K562 (cell line): ENCODE results near the gene LTBR. TPM values are rescaled to one million over a fixed set of nuclear protein-coding genes. Genes with fewer than 3 reads are reported as not detected.

Experiments used
- CREB1 ChIP-seq, 2 experiments: sonication (generic) in 1 of 2; formaldehyde crosslinking in 1 of 2; IDR thresholded peaks; 2 replicates each; pipeline versions ENCODE4 v1.6.1 to v1.8.0; 2012 to 2022; ENCODE audit warnings: inconsistent platforms in 1 of 2, mild to moderate bottlenecking in 1 of 2, missing genetic modification reagents in 1 of 2, moderate library complexity in 1 of 2
- DPF2 ChIP-seq: fragments of 450-650 bp; IDR thresholded peaks from 2 replicates; pipeline ENCODE4 v1.6.1; 2016
- FIP1L1 ChIP-seq: fragments of 200-400 bp; formaldehyde crosslinking; IDR thresholded peaks from 2 replicates; pipeline ENCODE4 v1.6.1; 2018; ENCODE audit warnings: mild to moderate bottlenecking, low read depth, low read length; ENCODE audit not compliant: poor library complexity, severe bottlenecking
- FOXJ2 ChIP-seq: fragments of 200-800 bp; sonication (Bioruptor generic); IDR thresholded peaks from 2 replicates; pipeline ENCODE4 v1.6.1; 2016; ENCODE audit warnings: missing genetic modification characterization, missing compliant biosample characterization
- LARP7 ChIP-seq: fragments of 450-650 bp; IDR thresholded peaks from 2 replicates; pipeline ENCODE4 v1.6.1; 2016
- MYBL2 ChIP-seq, 2 experiments: fragments of 450-650 bp in 1 of 2; sonication (generic) in 1 of 2; formaldehyde crosslinking in 1 of 2; IDR thresholded peaks; 2 replicates each; pipeline versions ENCODE4 v1.6.1 to v1.8.1; 2017 to 2022; ENCODE audit warnings: borderline replicate concordance in 1 of 2, inconsistent platforms in 1 of 2, low read depth in 1 of 2, mild to moderate bottlenecking in 1 of 2, missing genetic modification reagents in 1 of 2, moderate library complexity in 1 of 2
- NEUROD1 ChIP-seq: fragments of 150-350 bp; IDR thresholded peaks from 2 replicates; pipeline ENCODE4 v1.6.1; 2014; ENCODE audit warnings: borderline replicate concordance, low read length, low read depth; ENCODE audit not compliant: partially characterized antibody
- NFE2L1 ChIP-seq: fragments of 450-650 bp; IDR thresholded peaks from 2 replicates; pipeline ENCODE4 v1.6.1; 2016; ENCODE audit warnings: missing genetic modification characterization, low read depth, mild to moderate bottlenecking, missing compliant biosample characterization, moderate library complexity, borderline replicate concordance
- NRF1 ChIP-seq, 2 experiments: fragments of 450-650 bp; IDR thresholded peaks in 1 of 2; conservative IDR thresholded peaks in 1 of 2; 2 replicates each; pipeline ENCODE4 v1.6.1; 2014; ENCODE audit warnings: mild to moderate bottlenecking in 2 of 2
- POLR2A ChIP-seq: fragments of 450-650 bp; conservative IDR thresholded peaks from 2 replicates; pipeline ENCODE4 v1.6.1; 2016
- SIN3B ChIP-seq: fragments of 450-650 bp; IDR thresholded peaks from 2 replicates; pipeline ENCODE4 v1.6.1; 2017; ENCODE audit warnings: low read depth, mild to moderate bottlenecking, moderate library complexity
- TEAD2 ChIP-seq: fragments of 450-650 bp; IDR thresholded peaks from 2 replicates; pipeline ENCODE4 v1.6.1; 2016; ENCODE audit warnings: missing genetic modification characterization, control low read depth, missing compliant biosample characterization
- ZNF408 ChIP-seq: fragments of 250-450 bp; sonication (Bioruptor Pico); IDR thresholded peaks from 2 replicates; pipeline ENCODE4 v1.4.0; 2020; ENCODE audit warnings: low read depth, mild to moderate bottlenecking, moderate library complexity
- ZNF41 ChIP-seq: fragments of 250-450 bp; sonication (Bioruptor Pico); conservative IDR thresholded peaks from 2 replicates; pipeline ENCODE4 v1.4.0; 2020; ENCODE audit warnings: mild to moderate bottlenecking
- ZNF511 ChIP-seq: sonication (generic); formaldehyde crosslinking; IDR thresholded peaks from 2 replicates; pipeline ENCODE4 v1.8.0; 2022; ENCODE audit warnings: mild to moderate bottlenecking, missing genetic modification reagents
- ZNF79 ChIP-seq: fragments of 250-450 bp; sonication (Bioruptor Pico); IDR thresholded peaks from 2 replicates; pipeline ENCODE4 v1.4.0; 2020; ENCODE audit warnings: low read depth, mild to moderate bottlenecking, moderate library complexity
- polyA plus RNA-seq, 8 experiments: library from polyadenylated mRNA; depleted of rRNA in 4 of 8; stranded (reverse) in 5 of 8; unstranded in 3 of 8; fragments of >200 nt; fragmentation: Nextera tagmentation in 2 of 8; fragmentation: Illumina TruSeq in 1 of 8; extraction: Ambion mirVana in 2 of 8; extraction: Trizol in 1 of 8; gene quantifications; 2 replicates each; pipeline versions ENCODE4 v1.2.1 to v1.2.3, GENCODE V29; 2011 to 2014; ENCODE audit warnings: inconsistent platforms in 1 of 8, missing spikeins in 1 of 8
- total RNA-seq, 7 experiments: library from RNA; depleted of rRNA in 6 of 7; stranded (reverse); fragments of >200 nt in 6 of 7; fragmentation: Illumina TruSeq in 2 of 7; extraction: Trizol in 2 of 7; gene quantifications; 2 replicates each; pipeline versions ENCODE4 v1.2.1 to v1.2.3, GENCODE V29; 2011 to 2021; ENCODE audit warnings: low replicate concordance in 1 of 7
- TF ChIP-seq, protein P1 (sequence below): fragments of 450-650 bp; IDR thresholded peaks from 2 replicates; pipeline ENCODE4 v1.7.0; 2016; ENCODE audit warnings: borderline replicate concordance
- TF ChIP-seq, protein P2 (sequence below): fragments of 450-650 bp; IDR thresholded peaks from 2 replicates; pipeline ENCODE4 v1.6.1; 2018; ENCODE audit not compliant: partially characterized antibody

Gene LTBR
- total and polyA plus RNA-seq, 9 of the 15 experiments (the other 6 are each of a cell fraction or from before 2014, with no cell fraction given), result 0.96 to 69.0 (median 35.3) TPM

DNA sequence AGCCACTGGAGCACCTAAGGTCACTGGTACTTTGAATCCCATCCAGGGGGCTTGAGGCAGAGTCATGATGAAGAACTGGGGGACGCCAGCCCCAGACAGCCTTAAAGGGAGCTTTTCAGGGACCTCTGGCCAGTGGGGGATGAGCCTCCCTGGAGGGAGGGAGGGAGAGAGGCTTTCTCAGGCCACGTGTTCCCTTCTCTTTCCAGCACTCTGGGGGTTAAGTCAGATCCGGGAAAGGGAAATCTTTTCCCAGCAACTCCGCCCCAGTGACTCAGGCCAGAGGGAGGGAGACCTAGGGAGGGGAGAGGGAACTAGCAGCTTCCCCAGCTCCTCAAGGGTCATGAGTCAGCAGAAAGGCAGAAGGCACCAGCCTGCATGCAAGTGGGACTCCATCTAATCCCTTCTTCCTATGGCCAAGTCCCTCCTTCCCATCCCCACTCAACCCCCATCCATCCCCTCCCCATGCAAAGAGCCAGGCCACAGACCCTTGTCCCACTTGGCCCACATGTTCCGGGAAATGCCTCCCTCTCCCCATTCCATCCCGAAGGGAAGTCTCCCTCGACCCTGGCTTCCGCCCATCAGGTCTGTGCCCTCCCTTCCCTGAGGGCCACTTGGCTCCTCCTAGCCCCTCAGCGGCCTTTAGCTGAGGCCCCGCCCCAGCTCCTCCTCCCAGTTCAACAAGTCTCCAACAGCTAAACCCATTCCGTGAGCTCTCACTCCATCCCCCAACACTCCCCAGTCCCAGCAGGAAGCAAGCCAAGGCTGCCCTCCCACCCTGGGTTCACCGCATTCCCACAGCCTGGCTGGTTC is 47.7 kb upstream of the LTBR start (continued):
- no peak for TF ChIP-seq CREB1 (IDR thresholded peaks at IDR 0.05)
- TF ChIP-seq CREB1 (CRISPR knock-in tag; IDR thresholded peaks at IDR 0.05), result no peak
- peak; percentile 77; the same call in 1 of the 2 replicates for TF ChIP-seq DPF2
- TF ChIP-seq, protein P1, sequence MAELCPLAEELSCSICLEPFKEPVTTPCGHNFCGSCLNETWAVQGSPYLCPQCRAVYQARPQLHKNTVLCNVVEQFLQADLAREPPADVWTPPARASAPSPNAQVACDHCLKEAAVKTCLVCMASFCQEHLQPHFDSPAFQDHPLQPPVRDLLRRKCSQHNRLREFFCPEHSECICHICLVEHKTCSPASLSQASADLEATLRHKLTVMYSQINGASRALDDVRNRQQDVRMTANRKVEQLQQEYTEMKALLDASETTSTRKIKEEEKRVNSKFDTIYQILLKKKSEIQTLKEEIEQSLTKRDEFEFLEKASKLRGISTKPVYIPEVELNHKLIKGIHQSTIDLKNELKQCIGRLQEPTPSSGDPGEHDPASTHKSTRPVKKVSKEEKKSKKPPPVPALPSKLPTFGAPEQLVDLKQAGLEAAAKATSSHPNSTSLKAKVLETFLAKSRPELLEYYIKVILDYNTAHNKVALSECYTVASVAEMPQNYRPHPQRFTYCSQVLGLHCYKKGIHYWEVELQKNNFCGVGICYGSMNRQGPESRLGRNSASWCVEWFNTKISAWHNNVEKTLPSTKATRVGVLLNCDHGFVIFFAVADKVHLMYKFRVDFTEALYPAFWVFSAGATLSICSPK, result no peak
- TF ChIP-seq POLR2A, result peak; percentile 81
- TF ChIP-seq FIP1L1, result no peak
- TF ChIP-seq MYBL2 (IDR thresholded peaks at IDR 0.05; ENCODE audit: low read depth), result no peak
- TF ChIP-seq MYBL2 (CRISPR knock-in tag; IDR thresholded peaks at IDR 0.05; ENCODE audit: borderline replicate concordance), result no peak
- peak; percentile 90 for TF ChIP-seq NFE2L1 (tag)
- TF ChIP-seq NRF1 (conservative IDR thresholded peaks at IDR 0.05 in 1 of 2, IDR thresholded peaks at IDR 0.05 in 1 of 2), result no peak; a peak in 1 of 4 replicates
- no peak for TF ChIP-seq SIN3B
- peak; percentile 48 for TF ChIP-seq NEUROD1
- no peak for TF ChIP-seq ZNF408
- TF ChIP-seq TEAD2 (tag), result no peak
- no peak for TF ChIP-seq ZNF511 (CRISPR knock-in tag)
- TF ChIP-seq ZNF79 (CRISPR knock-in tag), result no peak
- TF ChIP-seq FOXJ2 (tag), result no peak
- no peak for TF ChIP-seq ZNF41 (CRISPR knock-in tag)
- no peak for TF ChIP-seq LARP7
- TF ChIP-seq, protein P2, sequence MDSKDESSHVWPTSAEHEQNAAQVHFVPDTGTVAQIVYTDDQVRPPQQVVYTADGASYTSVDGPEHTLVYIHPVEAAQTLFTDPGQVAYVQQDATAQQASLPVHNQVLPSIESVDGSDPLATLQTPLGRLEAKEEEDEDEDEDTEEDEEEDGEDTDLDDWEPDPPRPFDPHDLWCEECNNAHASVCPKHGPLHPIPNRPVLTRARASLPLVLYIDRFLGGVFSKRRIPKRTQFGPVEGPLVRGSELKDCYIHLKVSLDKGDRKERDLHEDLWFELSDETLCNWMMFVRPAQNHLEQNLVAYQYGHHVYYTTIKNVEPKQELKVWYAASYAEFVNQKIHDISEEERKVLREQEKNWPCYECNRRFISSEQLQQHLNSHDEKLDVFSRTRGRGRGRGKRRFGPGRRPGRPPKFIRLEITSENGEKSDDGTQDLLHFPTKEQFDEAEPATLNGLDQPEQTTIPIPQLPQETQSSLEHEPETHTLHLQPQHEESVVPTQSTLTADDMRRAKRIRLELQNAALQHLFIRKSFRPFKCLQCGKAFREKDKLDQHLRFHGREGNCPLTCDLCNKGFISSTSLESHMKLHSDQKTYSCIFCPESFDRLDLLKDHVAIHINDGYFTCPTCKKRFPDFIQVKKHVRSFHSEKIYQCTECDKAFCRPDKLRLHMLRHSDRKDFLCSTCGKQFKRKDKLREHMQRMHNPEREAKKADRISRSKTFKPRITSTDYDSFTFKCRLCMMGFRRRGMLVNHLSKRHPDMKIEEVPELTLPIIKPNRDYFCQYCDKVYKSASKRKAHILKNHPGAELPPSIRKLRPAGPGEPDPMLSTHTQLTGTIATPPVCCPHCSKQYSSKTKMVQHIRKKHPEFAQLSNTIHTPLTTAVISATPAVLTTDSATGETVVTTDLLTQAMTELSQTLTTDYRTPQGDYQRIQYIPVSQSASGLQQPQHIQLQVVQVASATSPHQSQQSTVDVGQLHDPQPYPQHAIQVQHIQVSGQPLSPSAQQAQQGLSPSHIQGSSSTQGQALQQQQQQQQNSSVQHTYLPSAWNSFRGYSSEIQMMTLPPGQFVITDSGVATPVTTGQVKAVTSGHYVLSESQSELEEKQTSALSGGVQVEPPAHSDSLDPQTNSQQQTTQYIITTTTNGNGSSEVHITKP, result peak; percentile 84
